HS-5 (cell line): ENCODE data around the gene PTPN9.
A peak's percentile ranks its signal among the peaks of the same experiment; 100 is the strongest.
"Not testable (repeated sequence)": the region's sequence is repeated elsewhere in the genome, so short reads cannot be mapped to it uniquely, and the experiment has no call there.

Source experiments
- DNase-seq: peaks from one replicate; pipeline ENCODE4 v3.0.0-alpha.2; 2012; ENCODE audit warnings: low read depth

PTPN9 gene

DNA sequence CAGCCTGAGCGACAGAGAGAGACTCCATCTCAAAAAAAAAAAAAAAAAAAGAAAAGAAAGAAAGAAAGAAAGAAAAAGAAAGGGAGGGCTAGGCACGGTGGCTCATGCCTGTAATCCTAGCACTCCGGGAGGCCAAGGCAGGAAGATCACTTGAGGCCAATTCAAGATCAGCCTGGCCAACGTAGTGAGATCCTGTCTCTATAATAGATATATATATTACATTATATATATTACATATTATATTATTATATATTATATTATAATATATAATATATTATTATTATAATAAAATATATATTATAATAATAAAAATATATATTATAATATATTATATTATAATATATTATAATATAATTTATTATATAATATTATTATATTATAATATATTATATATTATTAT lies 48.9 kb downstream of the PTPN9 start:
- no peak for DNase-seq

DNA sequence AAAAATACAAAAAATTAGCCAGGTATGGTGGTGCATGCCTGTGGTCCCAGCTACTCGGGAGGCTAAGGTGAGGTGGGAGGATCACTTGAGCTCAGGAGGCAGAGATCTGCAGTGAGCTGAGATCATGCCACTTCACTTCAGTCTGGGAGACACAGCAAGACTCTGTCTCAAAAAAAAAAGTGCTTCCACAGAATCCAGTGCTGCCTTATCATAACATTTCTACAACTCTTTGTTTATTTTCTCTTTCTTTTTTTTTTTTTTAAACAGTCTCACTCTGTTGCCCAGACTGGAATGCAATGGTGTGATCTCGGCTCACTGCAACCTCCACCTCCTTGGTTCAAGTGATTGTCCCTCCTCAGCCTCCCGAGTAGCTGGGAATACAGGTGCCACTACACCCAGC lies 53.4 kb downstream of the PTPN9 start:
- DNase-seq, result not testable (repeated sequence)

DNA sequence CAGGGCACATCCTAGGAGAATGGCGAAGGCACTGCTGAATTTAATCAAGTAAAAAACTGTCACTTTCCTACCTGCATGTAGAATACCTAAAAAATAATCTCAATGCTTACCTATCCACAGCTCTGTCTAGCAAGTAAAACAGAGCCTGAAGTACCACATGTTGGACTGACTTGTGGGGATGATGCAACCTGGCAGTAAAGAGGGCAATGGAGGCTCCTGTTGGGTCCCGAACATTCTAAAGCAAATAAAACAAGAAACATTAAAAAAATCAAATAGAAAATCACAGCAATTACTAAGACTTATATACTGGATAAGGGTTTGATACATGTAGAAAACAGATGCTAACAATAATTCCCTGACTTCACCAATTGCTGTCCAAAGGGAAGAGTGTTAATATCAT lies 56.1 kb downstream of the PTPN9 start:
- no peak for DNase-seq

DNA sequence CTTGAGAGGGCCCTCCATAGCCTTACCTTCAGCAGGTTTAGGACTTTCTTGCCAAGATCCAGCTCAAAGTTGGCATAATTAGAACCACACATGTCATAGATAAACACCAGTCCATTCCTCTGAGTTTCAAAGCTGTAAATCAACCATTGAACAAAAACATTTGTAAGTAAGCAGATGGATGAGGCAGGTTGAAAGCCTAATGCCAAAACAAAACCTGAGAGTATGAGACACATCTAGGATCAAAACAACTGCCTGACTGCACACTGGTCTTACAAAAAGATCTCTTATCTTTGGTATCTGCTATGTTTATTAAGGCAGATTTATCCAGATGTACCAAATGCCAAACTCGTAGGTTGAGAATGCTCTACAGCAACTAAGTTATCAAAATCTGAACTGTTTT lies 61.9 kb downstream of the PTPN9 start:
- no peak for DNase-seq

DNA sequence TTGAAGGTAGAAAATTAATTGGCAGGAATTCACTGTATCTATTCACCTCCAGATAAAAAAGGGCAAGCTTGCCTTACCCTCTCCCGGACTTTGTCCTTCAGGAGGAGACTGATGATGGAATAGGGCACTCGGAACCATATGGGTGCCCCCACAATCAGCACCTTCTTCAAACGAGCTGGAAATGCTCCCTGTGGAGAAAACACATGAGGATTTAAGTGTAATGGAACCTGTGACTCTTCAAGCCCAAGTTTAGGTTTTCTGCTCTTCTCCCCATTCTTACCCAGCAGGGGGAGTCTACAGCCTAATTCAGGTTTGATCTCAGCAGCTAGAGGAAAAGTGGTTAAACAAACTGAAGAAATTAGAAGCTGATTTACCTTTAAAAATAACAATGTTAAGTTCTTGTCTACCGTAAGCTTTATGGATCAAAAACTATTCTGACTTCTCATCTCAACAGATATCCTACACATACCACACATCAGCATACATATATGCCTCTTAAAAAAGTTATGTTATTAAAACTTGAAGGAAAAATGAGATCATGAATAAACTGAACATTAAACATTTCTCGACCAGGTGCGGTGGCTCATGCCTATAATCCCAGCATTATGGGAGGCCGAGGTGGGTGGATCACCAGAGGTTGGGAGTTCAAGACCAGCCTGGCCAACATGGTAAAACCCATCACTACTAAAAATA lies 70.1 kb downstream of the PTPN9 start:
- DNase-seq, result no peak

DNA sequence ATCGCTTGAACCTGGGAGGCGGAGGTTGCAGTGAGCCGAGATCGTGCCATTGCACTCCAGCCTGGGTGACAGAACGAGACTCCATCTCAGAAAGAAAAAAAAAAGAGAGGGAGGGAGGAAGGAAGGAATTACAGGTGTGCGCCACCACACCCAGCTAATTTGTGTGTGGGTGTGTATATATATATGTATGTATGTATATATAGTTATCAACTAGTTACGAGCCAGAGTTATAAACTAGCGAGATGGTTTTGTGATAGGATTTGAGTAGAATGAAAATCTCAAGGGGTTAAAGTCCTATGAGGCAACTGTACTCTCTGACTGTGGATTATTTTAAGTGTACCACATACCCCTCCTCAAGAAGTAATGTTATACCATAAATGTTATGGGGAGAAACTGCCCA lies 76.8 kb downstream of the PTPN9 start:
- DNase-seq, result no peak

DNA sequence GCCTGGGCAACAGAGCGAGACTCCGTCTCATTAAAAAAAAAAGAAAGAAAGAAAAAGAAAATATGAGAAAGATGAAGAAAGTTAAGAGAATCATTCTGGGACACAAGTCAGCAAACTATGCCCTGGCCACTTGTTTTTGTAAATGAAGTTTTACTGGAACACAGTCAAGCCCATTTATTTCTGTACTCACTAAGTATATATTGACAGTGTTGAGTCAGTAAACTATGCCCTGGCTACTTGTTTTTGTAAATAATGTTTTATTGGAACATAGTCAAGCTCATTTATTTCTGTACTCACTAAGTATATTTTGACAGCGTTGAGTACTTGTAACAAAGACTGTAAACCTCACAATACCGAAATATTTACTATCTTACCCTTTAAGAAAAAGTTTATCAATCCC lies 85.4 kb downstream of the PTPN9 start:
- DNase-seq, result no peak

DNA sequence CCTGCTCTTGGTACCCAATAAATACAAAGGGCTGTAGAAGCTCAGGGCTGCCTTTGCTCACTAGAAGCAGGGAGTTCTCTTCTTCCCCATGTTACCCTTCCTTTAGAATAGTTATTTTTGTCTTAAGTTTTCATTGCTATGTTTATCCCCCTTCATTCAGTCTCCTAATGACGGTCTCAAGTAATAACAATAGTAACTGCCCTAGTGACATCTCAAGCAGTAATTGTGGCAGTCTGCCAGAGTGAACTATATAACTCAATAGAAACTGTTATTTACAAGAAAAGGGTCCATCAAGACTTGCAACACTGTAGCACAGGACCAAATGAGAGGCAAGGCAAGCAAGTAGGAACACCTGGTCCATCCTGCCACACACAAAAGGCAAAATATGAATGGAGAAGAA lies 95.2 kb downstream of the PTPN9 start:
- no peak for DNase-seq

DNA sequence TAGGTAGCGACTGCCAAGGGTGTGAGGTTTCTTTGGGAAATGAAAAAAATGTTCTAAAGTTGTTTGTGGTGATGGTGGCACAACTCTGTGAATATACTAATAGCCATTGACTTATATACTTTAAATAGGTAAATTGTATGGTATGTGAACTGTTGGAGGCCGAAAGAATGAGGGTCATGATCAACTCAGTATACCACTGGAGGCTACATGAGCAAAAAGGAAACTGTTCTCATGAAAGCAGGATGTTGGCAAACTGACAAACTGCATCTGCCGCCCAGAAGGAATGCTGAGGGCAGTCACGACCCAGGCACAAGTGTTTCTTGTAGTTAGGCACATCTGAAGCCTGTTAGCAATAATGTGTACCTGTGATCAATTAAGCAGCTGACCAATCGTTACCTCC lies 95.6 kb downstream of the PTPN9 start:
- DNase-seq, result not testable (repeated sequence)

DNA sequence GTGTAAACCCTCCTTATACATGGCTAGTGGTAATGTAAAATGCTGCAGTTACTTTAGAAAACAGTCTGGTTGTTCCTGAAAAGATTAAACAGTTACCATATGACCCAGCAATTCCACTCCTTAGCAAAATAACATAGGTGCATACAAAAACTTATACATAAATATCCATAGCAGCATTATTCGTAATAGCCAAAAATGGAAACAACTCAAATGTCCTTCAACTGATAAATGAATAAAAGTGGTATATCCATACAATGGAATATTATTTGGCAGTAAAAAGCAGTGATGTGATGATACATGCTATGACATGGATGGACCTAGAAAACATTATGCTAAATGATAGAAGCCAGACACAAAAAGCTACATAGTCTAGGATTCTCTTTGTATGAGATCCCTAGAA lies 96.0 kb downstream of the PTPN9 start:
- DNase-seq, result no peak

DNA sequence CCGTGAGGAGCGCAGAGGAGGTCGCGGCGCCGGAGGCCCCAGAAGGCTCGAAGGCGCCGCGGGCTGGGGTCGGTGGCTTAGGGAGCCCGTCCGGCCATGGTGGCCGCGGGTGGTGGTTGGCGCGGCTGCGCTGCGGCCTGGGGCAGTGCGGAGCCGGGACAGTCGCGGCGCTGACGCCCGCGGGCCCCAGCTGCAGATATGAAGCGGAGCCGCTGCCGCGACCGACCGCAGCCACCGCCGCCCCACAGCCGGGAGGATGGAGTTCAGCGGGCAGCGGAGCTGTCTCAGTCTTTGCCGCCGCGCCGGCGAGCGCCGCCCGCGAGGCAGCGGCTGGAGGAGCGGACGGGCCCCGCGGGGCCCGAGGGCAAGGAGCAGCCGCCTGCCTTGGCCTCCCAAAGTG lies 98.7 kb downstream of the PTPN9 start:
- not testable (repeated sequence) for DNase-seq

DNA sequence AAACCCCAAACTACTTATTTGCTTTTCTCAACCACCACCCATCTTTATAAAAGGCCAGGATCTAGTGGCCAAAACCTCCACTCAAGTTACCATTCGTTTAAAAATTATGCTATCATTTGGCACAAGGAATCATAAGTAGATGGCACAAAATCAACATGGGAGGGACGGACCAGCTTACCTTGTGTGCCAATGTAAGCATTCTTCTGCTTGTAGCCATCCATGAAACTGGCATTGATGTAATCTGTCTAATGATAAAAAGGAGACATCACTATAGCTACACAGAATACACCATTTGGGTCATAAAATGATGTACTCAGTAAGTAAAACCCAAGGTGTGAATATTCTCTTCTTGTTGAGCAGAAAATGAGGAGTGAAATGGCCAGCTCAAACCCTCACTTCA lies 99.4 kb downstream of the PTPN9 start:
- DNase-seq, result no peak

DNA sequence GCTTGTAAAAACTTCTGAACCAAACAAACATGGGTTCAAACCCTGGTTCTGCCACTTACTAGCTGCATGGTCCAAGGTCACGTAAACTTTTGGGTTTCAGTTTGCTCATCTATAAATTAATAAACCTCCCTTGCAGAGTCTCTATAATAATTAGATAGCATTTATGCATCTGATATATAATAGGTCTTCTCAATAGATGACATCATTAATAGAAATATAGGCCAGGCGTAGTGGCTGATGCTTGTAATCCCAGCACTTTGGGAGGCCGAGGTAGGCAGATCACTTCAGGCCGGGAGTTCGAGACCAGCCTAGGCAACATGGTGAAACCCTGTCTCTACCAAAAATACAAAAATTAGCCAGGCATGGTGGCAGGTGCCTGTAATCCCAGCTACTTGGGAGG lies 102.0 kb downstream of the PTPN9 start:
- not testable (repeated sequence) for DNase-seq

DNA sequence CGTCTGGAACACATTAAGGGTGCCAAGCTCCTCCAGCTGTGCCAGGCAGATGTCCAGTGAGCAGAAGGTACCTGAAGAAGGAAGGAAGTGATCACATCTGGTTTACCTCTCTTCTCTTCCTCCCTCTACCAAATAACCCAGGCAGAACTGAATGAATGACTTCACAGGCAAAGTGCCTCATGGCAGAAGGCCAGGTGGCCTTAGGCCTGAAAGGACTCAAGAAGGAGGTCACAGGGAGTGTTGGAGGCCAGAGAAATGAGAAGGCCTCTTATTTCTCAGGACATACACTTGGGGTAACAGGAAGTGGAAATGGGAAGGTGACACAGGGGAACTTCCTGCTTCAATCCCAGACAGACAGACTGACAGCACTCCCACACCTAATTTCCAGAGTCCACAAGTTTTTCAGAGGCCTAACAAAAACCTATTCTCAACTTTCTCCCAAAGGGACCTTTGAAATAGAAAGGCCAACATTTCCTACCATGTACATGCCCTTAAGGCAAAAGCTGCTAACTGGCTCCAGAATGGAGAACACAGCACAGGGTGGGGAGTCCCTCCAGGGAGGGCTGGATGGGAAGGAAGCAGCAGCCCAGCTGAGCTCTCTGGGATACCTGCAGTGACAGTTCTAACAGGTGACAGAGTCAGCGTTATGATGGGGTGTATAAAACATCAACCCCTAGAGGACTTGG lies 110.1 kb downstream of the PTPN9 start:
- DNase-seq, result no peak

DNA sequence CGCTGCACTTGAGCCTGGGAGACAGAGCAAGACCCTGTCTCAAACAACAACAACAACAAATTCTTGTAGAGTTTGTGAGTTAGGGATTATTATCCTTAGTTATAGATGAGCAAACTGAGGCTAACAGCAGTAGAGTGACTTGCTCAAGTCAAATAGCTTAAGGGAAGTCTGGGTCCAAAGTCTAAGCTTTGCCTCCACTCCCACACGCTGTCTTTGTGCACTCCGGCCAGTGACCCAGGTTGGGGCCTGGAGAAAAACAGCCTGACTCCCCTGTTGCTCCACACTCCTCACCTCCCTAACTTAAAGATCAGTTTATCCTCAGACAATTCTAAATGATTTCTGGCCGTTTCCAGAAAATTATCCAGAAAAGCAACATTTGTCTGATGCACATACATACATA lies 118.5 kb downstream of the PTPN9 start:
- DNase-seq, result no peak

DNA sequence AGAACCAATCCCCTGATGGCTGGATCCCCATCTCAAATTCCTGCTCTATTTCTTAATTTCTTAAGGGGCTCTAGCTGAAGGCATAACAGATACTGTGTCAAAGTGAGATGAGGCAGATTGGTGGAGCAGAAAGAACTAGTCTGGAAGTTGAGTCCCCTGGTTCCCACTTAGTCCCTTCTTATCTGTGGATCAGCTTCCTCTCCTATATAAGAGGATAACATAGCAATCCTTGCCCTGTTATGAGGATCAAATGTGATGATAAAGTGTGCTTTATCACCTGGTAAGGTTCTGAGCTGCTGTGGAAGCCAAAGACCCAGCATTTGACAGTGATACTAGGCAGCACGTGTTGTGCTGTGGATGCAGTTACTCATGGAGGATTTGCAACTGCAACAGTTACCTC lies 119.5 kb downstream of the PTPN9 start:
- DNase-seq, result no peak

DNA sequence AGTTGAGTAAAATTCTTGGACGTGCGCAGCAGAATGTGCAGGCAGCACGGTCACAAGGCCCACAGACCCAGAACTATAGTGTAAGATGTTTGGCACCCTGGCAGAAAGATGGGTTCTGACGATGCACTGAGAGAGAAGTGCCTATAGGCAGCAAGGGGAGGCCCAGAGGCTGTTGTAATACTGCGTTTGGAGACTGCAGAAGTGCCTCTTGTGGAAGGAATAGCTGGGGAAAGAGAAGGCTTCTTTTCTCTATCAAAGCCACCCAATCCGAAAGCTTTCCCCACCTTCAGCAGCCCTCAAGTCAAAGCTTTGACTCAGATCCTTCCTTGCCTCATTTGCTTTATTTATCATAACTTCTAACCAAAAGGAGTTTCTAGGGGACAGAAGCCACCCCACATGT lies 122.4 kb downstream of the PTPN9 start:
- DNase-seq, result no peak

DNA sequence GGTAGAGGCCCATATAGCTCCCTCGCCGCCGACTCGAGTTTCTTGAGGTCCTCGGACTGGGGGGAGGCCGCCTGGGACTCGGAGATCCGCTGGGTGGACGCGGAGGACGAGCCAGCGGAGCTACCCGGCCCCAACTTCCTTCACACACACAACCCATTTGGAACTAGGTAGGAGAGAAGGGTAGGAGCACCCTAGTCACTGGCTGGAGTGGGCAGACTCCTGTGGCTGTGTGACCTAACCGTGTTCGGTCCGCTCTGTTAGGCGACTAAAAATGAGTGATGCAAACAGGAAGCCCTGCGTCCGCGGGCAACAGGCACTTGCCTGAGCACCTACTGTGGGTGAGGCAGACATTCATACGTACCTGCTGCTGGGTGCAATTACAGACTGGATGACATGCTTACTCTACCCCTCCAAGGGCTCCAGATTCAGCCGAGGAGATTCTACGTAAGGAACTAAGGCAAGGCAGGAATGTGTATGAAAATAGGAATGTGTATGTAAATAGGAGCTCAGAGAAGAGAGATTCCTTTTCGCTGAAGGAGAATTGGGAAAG lies 123.1 kb downstream of the PTPN9 start:
- DNase-seq, result no peak

DNA sequence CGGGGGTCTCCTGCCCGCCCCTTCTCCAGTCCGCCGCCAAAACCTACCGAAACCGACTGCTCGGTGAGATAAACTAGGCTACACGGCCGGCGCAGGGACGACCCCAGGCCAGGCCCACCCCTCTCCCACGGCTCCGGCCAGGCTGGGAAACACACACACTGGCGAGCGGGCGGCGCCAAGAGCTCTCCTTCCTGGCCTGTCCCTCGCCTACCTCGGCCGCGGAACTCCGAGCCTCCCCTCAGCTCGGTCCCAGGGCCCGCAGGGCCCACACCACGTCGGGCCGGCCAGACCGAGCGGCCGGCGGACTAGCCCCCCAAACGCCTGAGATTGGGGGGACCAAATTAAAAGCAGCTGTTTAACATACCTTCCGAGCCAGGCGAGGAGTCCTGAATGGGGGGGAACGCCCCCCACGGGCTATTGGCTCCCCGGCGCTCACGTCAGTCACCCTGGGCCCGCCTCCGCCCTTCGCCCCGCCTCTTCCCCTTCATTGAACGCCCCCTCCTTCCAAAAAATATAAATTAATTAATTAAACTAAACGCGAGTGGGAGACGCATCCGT lies 123.6 kb downstream of the PTPN9 start:
- DNase-seq, result no peak

DNA sequence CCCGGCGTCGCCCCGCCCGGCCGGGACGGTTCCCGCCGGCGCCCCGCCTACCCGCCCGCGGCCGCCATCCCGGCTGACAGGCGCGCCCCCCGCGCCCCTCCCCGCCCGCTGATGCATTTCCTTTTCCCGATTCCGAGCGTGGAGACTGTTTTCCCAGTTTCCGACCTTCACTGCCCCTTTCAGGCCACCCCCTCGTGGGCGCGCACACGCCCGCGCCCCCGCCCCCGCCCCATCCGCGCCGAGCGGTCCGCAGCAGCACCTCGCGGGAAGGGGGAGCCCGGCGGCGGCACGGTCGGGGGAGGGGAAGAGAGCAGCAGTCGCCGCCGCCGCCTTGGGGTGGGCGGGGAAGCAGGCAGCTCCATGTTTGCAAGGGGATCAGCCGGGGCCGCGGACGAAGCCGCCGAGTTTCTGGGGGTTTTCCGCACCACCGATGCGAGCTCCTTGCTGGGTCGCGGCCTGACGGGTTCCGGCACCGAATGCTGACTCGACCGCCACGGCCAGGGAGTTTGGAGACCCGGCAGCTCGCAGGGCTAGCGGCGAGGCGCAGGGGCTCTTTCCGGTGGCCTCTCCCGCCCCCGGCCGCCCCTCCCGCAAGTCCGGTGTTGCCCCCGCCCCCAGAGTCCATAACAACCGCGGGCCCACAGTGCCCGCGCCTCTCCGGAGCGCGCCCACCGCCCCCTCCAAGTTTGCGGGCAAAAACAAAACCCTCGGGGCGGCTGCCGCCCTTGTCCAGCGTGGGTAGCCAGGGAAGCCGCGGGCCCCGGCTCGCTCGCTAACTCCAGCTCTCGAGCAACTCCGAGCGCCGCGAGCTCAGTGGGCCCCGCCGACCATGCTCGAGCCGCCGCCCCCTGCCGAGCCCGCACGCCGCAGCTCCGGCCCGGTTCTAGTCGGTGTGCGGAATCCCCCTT lies 124.4 kb downstream of the PTPN9 start:
- no peak for DNase-seq

DNA sequence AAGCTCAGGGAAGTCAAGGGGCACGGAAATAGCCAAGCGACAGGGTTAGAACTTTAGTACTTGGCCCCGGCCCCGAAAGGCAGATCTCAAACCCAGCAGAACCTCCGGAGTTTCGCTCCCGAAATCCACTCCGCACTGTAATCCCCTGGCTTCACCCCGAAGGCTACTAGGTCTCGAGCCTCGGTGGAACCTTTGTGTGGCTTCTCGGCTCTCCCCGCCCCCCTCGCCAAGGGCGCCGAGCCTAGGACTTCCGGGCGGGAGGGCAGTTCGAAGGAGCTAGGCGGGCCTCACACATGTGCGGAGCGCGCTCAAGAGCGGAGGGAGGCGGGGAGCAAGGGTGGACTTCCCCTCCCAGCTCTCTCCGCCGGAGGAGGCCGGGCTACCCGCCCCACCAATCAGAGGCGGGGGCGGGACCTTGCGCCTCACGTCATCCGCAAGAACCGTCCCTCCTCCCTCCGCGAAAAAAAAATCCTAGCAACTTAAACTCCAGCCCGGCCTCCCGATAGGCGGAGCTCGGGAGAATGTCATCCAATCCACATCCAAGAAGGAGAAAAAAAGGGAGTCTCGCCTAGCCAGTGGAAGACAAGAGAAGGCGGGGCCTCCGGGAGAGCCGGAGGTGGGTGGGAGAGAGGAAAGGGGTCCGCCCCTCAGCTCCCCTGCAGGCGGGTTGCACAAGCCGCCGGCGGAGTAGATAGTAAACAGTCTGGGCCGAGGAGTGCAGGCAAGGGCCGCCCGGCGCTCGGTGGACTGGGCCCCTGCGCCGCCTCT lies 125.2 kb downstream of the PTPN9 start:
- DNase-seq, result peak; percentile 99
